GM19372 (cell line): ENCODE results near the gene MINDY3.

Experiments used
- ATAC-seq: cut with Tn5 transposase; IDR thresholded peaks from one replicate; pipeline ENCODE4 v1.9.1; 2021; ENCODE audit warnings: mild to moderate bottlenecking, low read depth, moderate library complexity; ENCODE audit not compliant: unreplicated experiment

The MINDY3 gene

DNA sequence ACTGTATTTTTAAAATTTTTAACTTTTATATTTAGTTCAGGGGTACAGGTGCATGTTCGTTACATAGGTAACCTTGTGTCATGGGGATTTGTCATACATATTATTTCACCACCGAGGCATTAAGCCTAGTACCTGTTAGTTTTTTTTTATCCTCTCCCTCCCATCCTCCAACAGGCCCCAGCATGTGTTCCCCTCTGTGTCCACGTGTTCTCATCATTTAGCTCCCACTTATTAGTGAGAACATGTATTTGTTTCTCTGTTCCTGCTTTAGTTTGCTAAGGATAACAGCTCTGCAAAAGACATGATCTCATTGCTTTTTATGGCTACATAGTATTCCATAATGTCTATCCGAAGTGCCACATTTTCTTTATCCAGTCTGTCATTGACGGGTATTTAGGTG lies 118.2 kb downstream of the MINDY3 start:
- ATAC-seq: no peak

GRCh38 chr10:15741581-15741980 lies 118.7 kb downstream of the MINDY3 start:
- ATAC-seq: no peak

DNA sequence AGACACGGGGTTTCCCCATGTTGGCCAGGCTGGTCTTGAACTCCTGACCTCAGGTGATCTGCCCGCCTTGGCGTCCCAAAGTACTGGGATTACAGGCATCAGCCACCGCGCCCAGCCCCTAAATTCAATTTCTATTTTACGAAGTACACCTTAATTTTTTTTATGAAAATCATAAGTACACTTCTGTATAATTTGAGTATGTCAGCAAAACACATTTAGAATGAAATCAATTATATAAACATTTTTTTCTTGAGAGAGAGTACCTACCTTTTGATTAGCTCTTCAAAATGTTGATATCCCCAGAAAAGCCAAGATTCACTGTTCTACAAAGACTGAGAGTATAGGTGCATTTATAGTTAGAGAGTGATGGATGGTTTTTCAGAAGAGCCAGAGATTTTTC lies 120.0 kb downstream of the MINDY3 start:
- no peak for ATAC-seq

- no peak for ATAC-seq
Observed at GRCh38 chr10:15739254-15739970, 120.9 kb downstream of the MINDY3 start.

DNA sequence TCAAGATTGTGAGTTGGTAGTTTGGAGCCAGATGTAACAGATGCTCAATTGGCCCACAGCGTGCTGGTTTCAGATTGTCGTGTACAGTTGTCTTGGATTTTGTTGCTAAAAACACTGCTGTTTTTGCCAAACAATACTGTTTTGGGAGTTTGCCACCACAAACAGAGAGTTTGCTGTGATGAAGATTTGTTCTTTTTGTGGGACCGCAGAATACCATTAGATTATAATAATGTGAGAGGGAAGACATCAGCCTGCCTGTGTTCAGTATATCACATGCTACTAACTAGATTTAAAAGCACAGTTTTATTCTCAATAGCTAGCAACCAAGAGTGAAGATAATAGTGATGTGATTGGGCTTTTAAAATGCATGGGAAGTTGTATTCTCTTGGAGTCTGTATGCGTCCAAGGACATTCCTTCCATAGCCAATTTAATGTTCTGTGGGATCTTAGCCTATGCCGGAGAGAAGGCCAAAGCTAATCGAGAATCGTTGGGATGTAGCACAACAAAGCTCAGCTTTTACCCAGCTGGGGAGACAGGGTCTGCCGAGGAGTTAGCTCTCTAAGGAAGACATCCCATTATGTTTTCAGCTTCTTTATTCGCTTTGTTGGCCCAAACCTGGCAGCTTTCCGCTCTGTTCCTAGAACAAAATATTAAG lies 121.9 kb downstream of the MINDY3 start:
- ATAC-seq: no peak

- ATAC-seq: no peak
Observed at GRCh38 chr10:15737656-15738055, 122.7 kb downstream of the MINDY3 start.

GRCh38 chr10:15735763-15736162 lies 124.5 kb downstream of the MINDY3 start:
- no peak for ATAC-seq

DNA sequence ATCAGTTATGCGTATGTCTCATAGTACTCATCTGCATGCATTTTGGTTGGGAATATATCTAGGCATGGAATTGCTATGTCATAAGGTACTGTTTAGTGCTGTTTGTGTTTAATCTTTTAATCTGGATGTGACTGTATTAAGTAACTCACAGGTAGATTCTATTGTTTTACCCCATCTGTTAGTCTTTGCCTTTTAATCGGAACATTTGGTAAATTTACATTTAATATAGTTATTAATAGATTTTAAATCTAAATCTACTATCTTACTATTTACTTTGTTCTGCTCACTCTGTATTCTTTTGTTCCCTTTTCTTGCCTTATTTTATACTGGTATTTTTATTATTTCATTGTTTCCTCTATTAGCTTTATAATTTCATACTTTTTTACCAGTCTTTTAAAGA lies 130.0 kb downstream of the MINDY3 start:
- no peak for ATAC-seq

DNA sequence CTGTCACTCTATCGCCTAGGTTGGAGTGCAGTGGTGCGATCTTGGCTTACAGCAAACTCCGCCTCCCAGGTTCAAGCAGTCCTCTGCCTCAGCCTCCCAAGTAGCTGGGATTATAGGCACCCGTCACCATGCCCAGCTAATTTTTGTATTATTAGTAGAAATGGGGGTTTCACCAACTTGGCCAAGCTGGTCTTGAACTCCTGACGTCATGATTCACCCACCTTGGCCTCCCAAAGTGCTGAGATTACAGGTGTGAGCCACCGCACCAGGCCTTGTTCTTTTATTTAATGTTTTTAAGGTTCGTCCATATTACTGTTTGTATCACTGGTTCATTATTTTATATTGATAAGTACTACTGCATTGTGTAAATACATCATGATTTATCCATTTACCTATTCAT lies 130.4 kb downstream of the MINDY3 start:
- ATAC-seq: no peak
